Pancreas (tissue), 10 donors: ENCODE measurements around the gene DERL3. TPM values are rescaled to one million over a fixed set of nuclear protein-coding genes. Genes with fewer than 3 reads are reported as not detected.

Experiments used
- ATAC-seq, 4 donors: fragments of 200-7000 bp; cut with Tn5 transposase; one replicate each; pipeline versions ENCODE4 v1.8.0 to v1.9.1; 2020; ENCODE audit warnings: mild to moderate bottlenecking in 4 of 4, moderate library complexity in 4 of 4
- DNase-seq, 6 donors: peaks; one replicate each; pipeline ENCODE4 v3.0.0-alpha.2; 2020
- FAIRE-seq: peaks from 2 replicates; lab custom pipeline; 2012; peaks lifted over from hg19 to GRCh38; lab: Jason Lieb, UNC
- H3K27ac ChIP-seq, 4 donors: fragments of 200-600 bp; sonication (generic); 1 replicate in 3 of 4; 2 replicates in 1 of 4; pipeline versions ENCODE4 v1.5.0 to v1.8.0; 2020
- H3K27me3 ChIP-seq, 4 donors: fragments of 200-600 bp; one replicate each; pipeline ENCODE4 v1.8.0; 2021
- H3K36me3 ChIP-seq, 3 donors: fragments of 200-600 bp; sonication (generic) in 1 of 3; one replicate each; pipeline versions ENCODE4 v1.5.0 to v1.8.0; 2020 to 2021
- H3K4me1 ChIP-seq, 3 donors: fragments of 200-600 bp; one replicate each; pipeline ENCODE4 v1.8.0; 2021
- H3K4me3 ChIP-seq, 4 donors: fragments of 200-600 bp; sonication (generic) in 2 of 4; one replicate each; pipeline versions ENCODE4 v1.5.0 to v1.8.0; 2020 to 2021
- H3K9me3 ChIP-seq, 4 donors: fragments of 200-600 bp; one replicate each; pipeline ENCODE4 v1.8.0; 2021
- CTCF ChIP-seq, 4 donors: fragments of 200-600 bp; sonication (generic) in 3 of 4; IDR thresholded peaks; one replicate each; pipeline versions ENCODE4 v1.5.0 to v1.8.0; 2021; ENCODE audit warnings: antibody characterized with exemption in 4 of 4
- WGBS, 2 donors: extraction: QIAGEN DNeasy Blood & Tissue Kit; methylation state at CpG; one replicate each; pipeline ENCODE4 v1.1.7; 2013; 5-methylcytosine and 5-hydroxymethylcytosine counted together
- intact Hi-C, 3 donors: fragments of 100-400 bp; cut with DNase I; formaldehyde crosslinking; loops; one replicate each; pipeline versions ENCODE4 v1.11.1 to v1.14.2; 2022
- polyA plus RNA-seq, 2 donors: library from polyadenylated mRNA; stranded (reverse); fragments of 200-250 nt; gene quantifications; one replicate each; pipeline ENCODE4 v1.2.3, GENCODE V29; 2013
- total RNA-seq, 6 donors: library from RNA; stranded (reverse); fragmentation: NEBNext Ultra II Directional in 4 of 6; extraction: Animal tissue kit (Norgen Biotek cat#: 25700) in 4 of 6; gene quantifications; one replicate each; pipeline versions ENCODE4 v1.2.1 to v1.2.4, GENCODE V29; 2021 to 2023
- donor health status: healthy with polysubstance abuse.
- donor health status: DM: no; HTN: no; CAD: no; lungs with moderate emphysema.
- donor health status: DM: no; HTN: no; CAD: no.
- donor health status: control.
- donor health status: control.
- donor health status: Bipolar disorder and iron deficiency.
- donor health status: DM: yes; HTN: yes; CAD: no.
- donor health status: DM: no; HTN: no; CAD: no.
- donor health status: DM: no; HTN: no; CAD: no.
- donor health status: DM: yes; HTN: yes; CAD: no.

Gene DERL3
- total and polyA plus RNA-seq, 8 donors: 13.0 to 26.5 (median 19.6) TPM

- TF ChIP-seq CTCF (IDR thresholded peaks at IDR 0.05): no peak
These were observed 52.5 kb downstream of the DERL3 start for GRCh38 chr22:23786261-23786710.

More at GRCh38 chr22:23786261-23786710, 52.5 kb downstream of the DERL3 start:
- Histone ChIP-seq H3K4me3 (peak overlapping the region in 3 of 4 donors; percentile 60 to 94 (median 83)), H3K9me3 (no peaks in the 10 kb centered on the region), H3K27ac (peak overlapping the region; percentile 97 to 100 (median 99)), H3K36me3 (no peaks in the 10 kb centered on the region), H3K27me3 (no peaks in the 10 kb centered on the region), H3K4me1 (peaks cover 16 to 33% (median 16%) of the 10 kb centered on the region in 3 donors)
- no peak for FAIRE-seq
- DNase-seq: no peak
- intact Hi-C loops: no loop called here
- no peak for ATAC-seq
- WGBS, 2 donors: 50 to 55% methylated on average over 9 of the region's 9 CpGs

Other genes starting within 250 kb of the DERL3 start
- 1 to 10 TPM in 1 of 6 donors, under 1 TPM in 4, not detected in 1; 0.18 to 1.2 (median 0.58) TPM for gene DRICH1, start 206.7 kb downstream of the DERL3 start, total RNA-seq
- 1 to 10 TPM; 2.5 to 3.2 TPM for gene DRICH1, start 206.7 kb downstream of the DERL3 start, polyA plus RNA-seq
- under 1 TPM in 2 of 6 donors, not detected in 4; 0.50 to 0.95 TPM for gene RGL4, start 148.0 kb downstream of the DERL3 start, total RNA-seq
- under 1 TPM; 0.42 to 0.72 TPM for gene RGL4, start 148.0 kb downstream of the DERL3 start, polyA plus RNA-seq
- 1 to 10 TPM; 2.2 to 4.3 (median 2.8) TPM for gene ZNF70, start 87.9 kb downstream of the DERL3 start, total RNA-seq
- 1 to 10 TPM in 1 of 2 donors, under 1 TPM in 1; 0.77 to 1.4 TPM for gene ZNF70, start 87.9 kb downstream of the DERL3 start, polyA plus RNA-seq
- under 1 TPM in 1 of 6 donors, not detected in 5; 0.78 TPM for gene VPREB3, start 84.6 kb downstream of the DERL3 start, total RNA-seq
- gene VPREB3, start 84.6 kb downstream of the DERL3 start, polyA plus RNA-seq: under 1 TPM in 1 of 2 donors, not detected in 1; 0.80 TPM
- not detected for gene C22orf15, start 76.0 kb downstream of the DERL3 start, total RNA-seq
- gene C22orf15, start 76.0 kb downstream of the DERL3 start, polyA plus RNA-seq: not detected
- 10 to 100 TPM; 30.6 to 75.5 (median 50.6) TPM for gene CHCHD10, start 71.0 kb downstream of the DERL3 start, total RNA-seq
- gene CHCHD10, start 71.0 kb downstream of the DERL3 start, polyA plus RNA-seq: 100 to 1,000 TPM in 1 of 2 donors, 10 to 100 TPM in 1; 81.2 to 134 TPM
- 10 to 100 TPM in 1 of 6 donors, 1 to 10 TPM in 1, under 1 TPM in 4; 0.43 to 17.6 (median 0.60) TPM for gene MMP11, start 66.2 kb downstream of the DERL3 start, total RNA-seq
- 1 to 10 TPM in 1 of 2 donors, under 1 TPM in 1; 0.87 to 1.3 TPM for gene MMP11, start 66.2 kb downstream of the DERL3 start, polyA plus RNA-seq
- gene SMARCB1, start 52.0 kb downstream of the DERL3 start, total RNA-seq: 10 to 100 TPM; 25.2 to 36.8 (median 30.4) TPM
- 10 to 100 TPM; 28.2 to 37.1 TPM for gene SMARCB1, start 52.0 kb downstream of the DERL3 start, polyA plus RNA-seq
- 10 to 100 TPM; 10.3 to 20.2 (median 14.7) TPM for gene SLC2A11, start 18.9 kb upstream of the DERL3 start, total RNA-seq
- 10 to 100 TPM; 19.2 to 21.9 TPM for gene SLC2A11, start 18.9 kb upstream of the DERL3 start, polyA plus RNA-seq
- gene MIF, start 55.4 kb upstream of the DERL3 start, total RNA-seq: 100 to 1,000 TPM; 128 to 269 (median 192) TPM
- gene MIF, start 55.4 kb upstream of the DERL3 start, polyA plus RNA-seq: 100 to 1,000 TPM; 353 to 476 TPM
- 10 to 100 TPM in 2 of 6 donors, 1 to 10 TPM in 4; 4.4 to 12.4 (median 9.7) TPM for gene GSTT2B, start 122.2 kb upstream of the DERL3 start, total RNA-seq
- 10 to 100 TPM; 16.8 to 59.8 TPM for gene GSTT2B, start 122.2 kb upstream of the DERL3 start, polyA plus RNA-seq
- 1 to 10 TPM in 5 of 6 donors, under 1 TPM in 1; 0.79 to 4.1 (median 1.7) TPM for gene DDTL, start 127.9 kb upstream of the DERL3 start, total RNA-seq
- 1 to 10 TPM; 1.4 to 2.8 TPM for gene DDTL, start 127.9 kb upstream of the DERL3 start, polyA plus RNA-seq
- gene DDT, start 135.4 kb upstream of the DERL3 start, total RNA-seq: 100 to 1,000 TPM in 3 of 6 donors, 10 to 100 TPM in 3; 77.5 to 188 (median 108) TPM
- gene DDT, start 135.4 kb upstream of the DERL3 start, polyA plus RNA-seq: 100 to 1,000 TPM; 125 to 204 TPM
- gene GSTT2, start 141.1 kb upstream of the DERL3 start, total RNA-seq: 1 to 10 TPM in 2 of 6 donors, under 1 TPM in 1, not detected in 3; 0.79 to 1.5 (median 1.2) TPM
- 1 to 10 TPM in 1 of 2 donors, under 1 TPM in 1; 0.54 to 1.0 TPM for gene GSTT2, start 141.1 kb upstream of the DERL3 start, polyA plus RNA-seq
- not detected for gene GSTT4, start 166.4 kb upstream of the DERL3 start, total RNA-seq
- gene GSTT4, start 166.4 kb upstream of the DERL3 start, polyA plus RNA-seq: not detected
- gene CABIN1, start 172.3 kb upstream of the DERL3 start, total RNA-seq: 10 to 100 TPM; 25.1 to 43.4 (median 26.0) TPM
- 10 to 100 TPM; 46.4 to 58.7 TPM for gene CABIN1, start 172.3 kb upstream of the DERL3 start, polyA plus RNA-seq